OCI-LY7 (cell line): Measurements from ENCODE around the gene COG4.

Experiments
- CTCF ChIP-seq: fragments of 200-600 bp; sonication (generic); conservative IDR thresholded peaks from 2 replicates; pipeline ENCODE4 v1.5.1; 2014; ENCODE audit warnings: mild to moderate bottlenecking, antibody characterized with exemption, low read length, moderate library complexity, mixed read lengths
- EZH2phosphoT487 ChIP-seq: fragments of 200-600 bp; sonication (generic); IDR thresholded peaks from 2 replicates; pipeline ENCODE4 v1.6.1; 2018; ENCODE audit warnings: low read depth, borderline replicate concordance, mild to moderate bottlenecking, mixed run types, antibody characterized with exemption, low read length, moderate library complexity, mixed read lengths

- TF ChIP-seq CTCF (no peak), EZH2phosphoT487 (no peak)
These were observed 55.7 kb downstream of the COG4 start for GRCh38 chr16:70467608-70468007.
